ENCODE data around the gene LRRC1. TPM values are rescaled to one million over a fixed set of nuclear protein-coding genes. Genes with fewer than 3 reads are reported as not detected.

LRRC1 gene
- polyA plus RNA-seq, 1 donor (not counting 4 experiments of a cell fraction or from before 2014, with no cell fraction given): 19.7 TPM

- peak overlapping the region; percentile 86 for H3K9ac ChIP-seq (ENCODE audit: control insufficient read depth, extremely low read depth, insufficient read depth, low read length)
- no peaks in the 10 kb centered on the region for H3K27me3 ChIP-seq (ENCODE audit: control insufficient read depth, extremely low read depth, insufficient read depth, low read length)
- no peak for TF ChIP-seq EZH2 (IDR thresholded peaks at IDR 0.05; ENCODE audit: low read length)
- TF ChIP-seq, protein P1, sequence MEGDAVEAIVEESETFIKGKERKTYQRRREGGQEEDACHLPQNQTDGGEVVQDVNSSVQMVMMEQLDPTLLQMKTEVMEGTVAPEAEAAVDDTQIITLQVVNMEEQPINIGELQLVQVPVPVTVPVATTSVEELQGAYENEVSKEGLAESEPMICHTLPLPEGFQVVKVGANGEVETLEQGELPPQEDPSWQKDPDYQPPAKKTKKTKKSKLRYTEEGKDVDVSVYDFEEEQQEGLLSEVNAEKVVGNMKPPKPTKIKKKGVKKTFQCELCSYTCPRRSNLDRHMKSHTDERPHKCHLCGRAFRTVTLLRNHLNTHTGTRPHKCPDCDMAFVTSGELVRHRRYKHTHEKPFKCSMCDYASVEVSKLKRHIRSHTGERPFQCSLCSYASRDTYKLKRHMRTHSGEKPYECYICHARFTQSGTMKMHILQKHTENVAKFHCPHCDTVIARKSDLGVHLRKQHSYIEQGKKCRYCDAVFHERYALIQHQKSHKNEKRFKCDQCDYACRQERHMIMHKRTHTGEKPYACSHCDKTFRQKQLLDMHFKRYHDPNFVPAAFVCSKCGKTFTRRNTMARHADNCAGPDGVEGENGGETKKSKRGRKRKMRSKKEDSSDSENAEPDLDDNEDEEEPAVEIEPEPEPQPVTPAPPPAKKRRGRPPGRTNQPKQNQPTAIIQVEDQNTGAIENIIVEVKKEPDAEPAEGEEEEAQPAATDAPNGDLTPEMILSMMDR (optimal IDR thresholded peaks at IDR 0.05 in 1 of 3, IDR thresholded peaks at IDR 0.05 in 1 of 3, conservative IDR thresholded peaks at IDR 0.05 in 1 of 3; ENCODE audit: extremely low read depth in 1 of 3, insufficient read depth in 2 of 3, low read length in 3 of 3): no peak
- no peaks in the 10 kb centered on the region for H3K36me3 ChIP-seq (ENCODE audit: control insufficient read depth in 2 of 2, extremely low read depth in 1 of 2, insufficient read depth in 2 of 2, low read length in 2 of 2)
- H4K20me1 ChIP-seq (ENCODE audit: control insufficient read depth, extremely low read depth, insufficient read depth, low read length): peaks cover 5% of the 10 kb centered on the region
- H3K4me3 ChIP-seq (ENCODE audit: control insufficient read depth in 2 of 3, extremely low read depth in 1 of 3, insufficient read depth in 2 of 3, low read depth in 1 of 3, low read length in 3 of 3): peak overlapping the region; percentile 53 to 99 (median 97)
- H3K9me3 ChIP-seq (ENCODE audit: control insufficient read depth, low read depth, low read length): no peaks in the 10 kb centered on the region
- FAIRE-seq (peak; percentile 80), DNase-seq (ENCODE audit: low read depth, low spot score) (no peak)
- H3K4me2 ChIP-seq (ENCODE audit: control insufficient read depth, extremely low read depth, insufficient read depth, low read depth, low read length): peak overlapping the region; percentile 93
- no peaks in the 10 kb centered on the region for H3K9me1 ChIP-seq (ENCODE audit: control insufficient read depth, extremely low read depth, insufficient read depth, low read length)
- H3K4me1 ChIP-seq (ENCODE audit: control insufficient read depth, extremely low read depth, insufficient read depth, low read length): peaks cover 24% of the 10 kb centered on the region
- dilution Hi-C loops (cut with MboI; ENCODE audit: extremely low pct_ligation_motif_present, low sequenced_read_pairs): no loop called here
- peak overlapping the region; percentile 78 for H3K27ac ChIP-seq (ENCODE audit: control insufficient read depth, insufficient read depth, low read length)
- H3K79me2 ChIP-seq (ENCODE audit: control insufficient read depth, insufficient read depth, low read length): peaks cover 39% of the 10 kb centered on the region
- peak overlapping the region; percentile 97 for H2AFZ ChIP-seq (ENCODE audit: control insufficient read depth, low read length)
These were observed 1.3 kb upstream of the LRRC1 start for GRCh38 chr6:53793318-53794136.

GRCh38 chr6:53794137-53794719, 577 bp upstream of the LRRC1 start:
- Histone ChIP-seq H3K36me3 (ENCODE audit: control insufficient read depth in 2 of 2, extremely low read depth in 1 of 2, insufficient read depth in 2 of 2, low read length in 2 of 2) (no peaks in the 10 kb centered on the region), H3K79me2 (ENCODE audit: control insufficient read depth, insufficient read depth, low read length) (peaks cover 46% of the 10 kb centered on the region), H3K9me3 (ENCODE audit: control insufficient read depth, low read depth, low read length) (no peaks in the 10 kb centered on the region), H3K4me1 (ENCODE audit: control insufficient read depth, extremely low read depth, insufficient read depth, low read length) (peaks cover 24% of the 10 kb centered on the region), H3K4me3 (ENCODE audit: control insufficient read depth in 2 of 3, extremely low read depth in 1 of 3, insufficient read depth in 2 of 3, low read depth in 1 of 3, low read length in 3 of 3) (peak overlapping the region; percentile 53 to 99 (median 97)), H3K9ac (ENCODE audit: control insufficient read depth, extremely low read depth, insufficient read depth, low read length) (peak overlapping the region; percentile 86), H3K9me1 (ENCODE audit: control insufficient read depth, extremely low read depth, insufficient read depth, low read length) (no peaks in the 10 kb centered on the region), H3K4me2 (ENCODE audit: control insufficient read depth, extremely low read depth, insufficient read depth, low read depth, low read length) (peak overlapping the region; percentile 93), H3K27me3 (ENCODE audit: control insufficient read depth, extremely low read depth, insufficient read depth, low read length) (no peaks in the 10 kb centered on the region), H3K27ac (ENCODE audit: control insufficient read depth, insufficient read depth, low read length) (peak overlapping the region; percentile 78), H2AFZ (ENCODE audit: control insufficient read depth, low read length) (peak overlapping the region; percentile 93), H4K20me1 (ENCODE audit: control insufficient read depth, extremely low read depth, insufficient read depth, low read length) (peaks cover 5% of the 10 kb centered on the region)
- DNase-seq (ENCODE audit: low read depth, low spot score): no peak
- dilution Hi-C loops (cut with MboI; ENCODE audit: extremely low pct_ligation_motif_present, low sequenced_read_pairs): no loop called here
- peak; percentile 62 for FAIRE-seq
- TF ChIP-seq EZH2 (IDR thresholded peaks at IDR 0.05; ENCODE audit: low read length): no peak
- TF ChIP-seq, protein P1 (optimal IDR thresholded peaks at IDR 0.05 in 1 of 3, IDR thresholded peaks at IDR 0.05 in 1 of 3, conservative IDR thresholded peaks at IDR 0.05 in 1 of 3; ENCODE audit: extremely low read depth in 1 of 3, insufficient read depth in 2 of 3, low read length in 3 of 3): peak in 2 of 3 experiments; percentile 34 to 47

All from keratinocyte (primary cell).